H1 (cell line): ENCODE measurements around the gene TMEM225B.

ENCODE experiments used
- BRCA1 ChIP-seq: IDR thresholded peaks from 2 replicates; pipeline ENCODE4 v1.6.1; 2012; ENCODE audit warnings: low read depth, low read length, improper control_type of control experiment
- EZH2 ChIP-seq: fragments of 200-600 bp; sonication (generic); IDR thresholded peaks from 2 replicates; pipeline ENCODE4 v1.7.1; 2012; ENCODE audit warnings: low read depth, mild to moderate bottlenecking, moderate library complexity, low read length, inconsistent platforms; ENCODE audit not compliant: severe bottlenecking
- GABPA ChIP-seq: IDR thresholded peaks from 2 replicates; pipeline ENCODE4 v1.6.1; 2011; ENCODE audit warnings: mild to moderate bottlenecking, low read length, moderate library complexity, borderline replicate concordance; ENCODE audit not compliant: insufficient read depth
- JUND ChIP-seq: IDR thresholded peaks from 2 replicates; pipeline ENCODE4 v1.6.1; 2011; ENCODE audit warnings: mild to moderate bottlenecking, improper control_type of control experiment, low read length
- POLR2A ChIP-seq, 2 experiments: IDR thresholded peaks; 1 replicate in 1 of 2; 2 replicates in 1 of 2; pipeline ENCODE4 v1.6.1; 2011; ENCODE audit warnings: low read depth in 2 of 2, low read length in 2 of 2, mild to moderate bottlenecking in 2 of 2; ENCODE audit errors: control extremely low read depth in 1 of 2
- YY1 ChIP-seq: IDR thresholded peaks from 2 replicates; pipeline ENCODE4 v1.6.1; 2011; ENCODE audit warnings: low read depth, mild to moderate bottlenecking, low read length

GRCh38 chr7:99579281-99579955, 18.6 kb upstream of the TMEM225B start:
- TF ChIP-seq EZH2 (no peak), JUND (no peak), YY1 (no peak), GABPA (no peak), POLR2A (IDR thresholded peaks at IDR 0.05; ENCODE audit: control extremely low read depth in 1 of 2, low read depth in 2 of 2, low read length in 2 of 2) (no peak), BRCA1 (no peak)
